Tibial nerve (tissue), 4 donors: Measurements from ENCODE around the gene UQCC3.

Experiments
- CTCF ChIP-seq, 5 experiments: fragments of 200-600 bp in 3 of 5; fragments of 450-650 bp in 2 of 5; sonication (generic) in 3 of 5; IDR thresholded peaks; one replicate each; pipeline ENCODE4 v1.5.1; 2016 to 2019; ENCODE audit warnings: antibody characterized with exemption in 5 of 5, mild to moderate bottlenecking in 3 of 5, moderate library complexity in 2 of 5
- EP300 ChIP-seq, 2 donors: sonication (generic); formaldehyde crosslinking; IDR thresholded peaks; one replicate each; pipeline ENCODE4 v1.6.1; 2017; ENCODE audit warnings: antibody characterized with exemption in 2 of 2, mild to moderate bottlenecking in 1 of 2
- POLR2A ChIP-seq, 2 donors: fragments of 450-650 bp; IDR thresholded peaks; one replicate each; pipeline ENCODE4 v1.6.1; 2017; ENCODE audit warnings: antibody characterized with exemption in 2 of 2, mild to moderate bottlenecking in 2 of 2, moderate library complexity in 2 of 2

GRCh38 chr11:62647609-62648005 is 23.9 kb upstream of the UQCC3 start:
- TF ChIP-seq CTCF (IDR thresholded peaks at IDR 0.05) (no peak), POLR2A (IDR thresholded peaks at IDR 0.05) (no peak), EP300 (IDR thresholded peaks at IDR 0.05) (no peak)
